Fibroblast of pulmonary artery (primary cell): Measurements from ENCODE around the gene SPIRE2.

Experiments used
- DNase-seq: peaks from one replicate; pipeline ENCODE4 v3.0.0-alpha.2; 2010; ENCODE audit warnings: low read depth
- H3K4me3 ChIP-seq: replicated peaks from 2 replicates; pipeline ENCODE4 v1.5.1; 2011; ENCODE audit warnings: low read depth, mild to moderate bottlenecking, control low read depth, low read length, moderate library complexity
- CTCF ChIP-seq: IDR thresholded peaks from 2 replicates; pipeline ENCODE4 v1.5.1; 2011; ENCODE audit warnings: mild to moderate bottlenecking, control low read depth, low read length, inconsistent platforms; ENCODE audit errors: missing control alignments

The SPIRE2 gene

GRCh38 chr16:89900885-89901284 lies 72.6 kb downstream of the SPIRE2 start:
- TF ChIP-seq CTCF, result no peak
- H3K4me3 ChIP-seq, result no peak overlapping the region
- no peak for DNase-seq

- H3K4me3 ChIP-seq, result no peak overlapping the region
- no peak for TF ChIP-seq CTCF
- DNase-seq, result no peak
Observed at GRCh38 chr16:89902980-89903379, 74.7 kb downstream of the SPIRE2 start.

DNA sequence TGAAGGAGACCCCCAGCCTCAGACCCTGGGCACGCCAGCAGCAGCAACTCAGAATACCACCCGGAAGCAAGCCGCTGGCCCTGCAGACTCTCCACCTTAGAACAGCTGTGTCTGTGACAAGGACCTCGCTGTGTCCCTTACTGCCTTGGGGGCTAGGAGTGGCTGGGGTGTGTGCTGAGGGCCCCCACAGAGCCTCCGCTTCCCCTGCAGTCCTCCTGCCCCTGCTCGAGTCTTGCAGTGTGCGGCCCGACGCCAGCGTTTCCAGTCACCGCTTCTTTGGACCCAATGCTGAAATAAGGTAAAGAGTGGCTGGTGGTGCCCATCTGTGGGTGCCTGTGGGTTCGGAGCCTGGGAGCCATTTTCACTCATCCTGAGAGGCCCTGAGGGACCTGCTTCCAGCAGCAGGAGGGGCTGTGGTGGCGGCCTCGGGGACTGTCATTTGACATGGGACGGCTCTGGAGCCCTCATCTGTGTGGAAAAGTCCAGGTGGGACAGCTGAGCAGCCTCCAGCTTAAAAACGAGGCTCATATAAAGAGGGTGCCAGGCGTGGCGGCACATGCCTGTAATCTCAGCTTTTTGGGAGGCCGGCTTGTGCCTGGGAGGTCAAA lies 75.7 kb downstream of the SPIRE2 start:
- H3K4me3 ChIP-seq, result no peak overlapping the region
- no peak for TF ChIP-seq CTCF
- DNase-seq, result no peak

- DNase-seq, result no peak
- TF ChIP-seq CTCF, result no peak
- H3K4me3 ChIP-seq, result no peak overlapping the region
Observed at GRCh38 chr16:89904606-89905510, 76.6 kb downstream of the SPIRE2 start.

DNA sequence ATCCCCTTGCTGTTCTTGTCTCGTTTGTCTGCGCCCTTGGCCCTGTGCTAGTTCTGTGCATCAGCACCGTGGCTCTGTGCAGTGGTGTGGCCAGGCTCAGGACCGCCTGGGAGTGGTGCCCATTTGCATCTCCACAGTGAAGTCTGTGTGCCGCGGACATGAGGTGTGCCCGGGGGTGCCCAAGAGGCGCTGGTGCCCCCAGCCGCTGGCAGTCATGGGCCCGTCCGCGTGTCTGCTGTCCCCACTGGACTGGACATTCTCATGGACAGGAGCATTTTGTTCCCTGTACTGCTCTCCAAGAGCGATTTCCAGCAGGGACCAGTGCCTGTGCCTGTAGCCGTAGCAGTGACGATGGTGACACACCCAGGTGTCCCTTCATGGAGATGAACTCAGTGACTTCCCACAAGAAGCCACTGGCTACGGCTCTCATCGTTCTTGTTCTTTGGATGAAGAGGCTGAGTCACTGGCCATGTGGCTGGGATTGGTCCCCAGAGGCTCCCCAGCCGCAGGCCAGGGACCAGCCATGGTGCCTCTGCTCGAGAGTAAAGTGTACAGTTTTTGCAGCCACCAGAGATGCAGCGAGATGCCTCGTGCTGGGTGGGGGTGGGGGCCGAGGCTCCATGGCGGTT lies 77.3 kb downstream of the SPIRE2 start:
- no peak for TF ChIP-seq CTCF
- no peak overlapping the region for H3K4me3 ChIP-seq
- no peak for DNase-seq

- no peak for DNase-seq
- no peak for TF ChIP-seq CTCF
- H3K4me3 ChIP-seq, result no peak overlapping the region
Observed at GRCh38 chr16:89906140-89907025, 78.1 kb downstream of the SPIRE2 start.
